ENCODE measurements around the gene MAGOHB.
"Not testable (repeated sequence)": the region's sequence is repeated elsewhere in the genome, so short reads cannot be mapped to it uniquely, and the experiment has no call there.

Gene MAGOHB

GRCh38 chr12:10612984-10613348 lies 443 bp downstream of the MAGOHB start:
- no peak for DNase-seq (ENCODE audit: low spot score)

- DNase-seq (ENCODE audit: low spot score): no peak
Observed at GRCh38 chr12:10612110-10612509, 1.3 kb downstream of the MAGOHB start.

- DNase-seq (ENCODE audit: low spot score): not testable (repeated sequence)
Observed at GRCh38 chr12:10611258-10611657, 2.2 kb downstream of the MAGOHB start.

GRCh38 chr12:10610188-10610587 lies 3.2 kb downstream of the MAGOHB start:
- no peak for DNase-seq (ENCODE audit: low spot score)

GRCh38 chr12:10607885-10608458 lies 5.4 kb downstream of the MAGOHB start:
- DNase-seq (ENCODE audit: low spot score): no peak

- DNase-seq (ENCODE audit: low spot score): no peak
Observed at GRCh38 chr12:10601860-10602259, 11.5 kb downstream of the MAGOHB start.

GRCh38 chr12:10600988-10601387 lies 12.4 kb downstream of the MAGOHB start:
- no peak for DNase-seq (ENCODE audit: low spot score)

- DNase-seq (ENCODE audit: low spot score): no peak
Observed at GRCh38 chr12:10595881-10596280, 17.5 kb downstream of the MAGOHB start.

- DNase-seq (ENCODE audit: low spot score): no peak
Observed at GRCh38 chr12:10590966-10591365, 22.4 kb downstream of the MAGOHB start.

GRCh38 chr12:10584415-10584814 lies 29.0 kb downstream of the MAGOHB start:
- peak; percentile 27 for DNase-seq (ENCODE audit: low spot score)

- no peak for DNase-seq (ENCODE audit: low spot score)
Observed at GRCh38 chr12:10582704-10583103, 30.7 kb downstream of the MAGOHB start.

GRCh38 chr12:10582133-10582532 lies 31.3 kb downstream of the MAGOHB start:
- not testable (repeated sequence) for DNase-seq (ENCODE audit: low spot score)

GRCh38 chr12:10574307-10574706 lies 39.1 kb downstream of the MAGOHB start:
- no peak for DNase-seq (ENCODE audit: low spot score)

GRCh38 chr12:10572021-10572490 lies 41.4 kb downstream of the MAGOHB start:
- DNase-seq (ENCODE audit: low spot score): not testable (repeated sequence)

- no peak for DNase-seq (ENCODE audit: low spot score)
Observed at GRCh38 chr12:10571141-10571540, 42.3 kb downstream of the MAGOHB start.

- DNase-seq (ENCODE audit: low spot score): no peak
Observed at GRCh38 chr12:10567813-10568212, 45.6 kb downstream of the MAGOHB start.

- DNase-seq (ENCODE audit: low spot score): no peak
Observed at GRCh38 chr12:10563966-10564365, 49.4 kb downstream of the MAGOHB start.

GRCh38 chr12:10563002-10563401 lies 50.4 kb downstream of the MAGOHB start:
- no peak for DNase-seq (ENCODE audit: low spot score)

- peak; percentile 30 for DNase-seq (ENCODE audit: low spot score)
Observed at GRCh38 chr12:10562306-10562933, 51.0 kb downstream of the MAGOHB start.

GRCh38 chr12:10559244-10559643 lies 54.2 kb downstream of the MAGOHB start:
- no peak for DNase-seq (ENCODE audit: low spot score)

- DNase-seq (ENCODE audit: low spot score): no peak
Observed at GRCh38 chr12:10558789-10559188, 54.6 kb downstream of the MAGOHB start.

- DNase-seq (ENCODE audit: low spot score): no peak
Observed at GRCh38 chr12:10558301-10558700, 55.1 kb downstream of the MAGOHB start.

GRCh38 chr12:10557766-10558165 lies 55.6 kb downstream of the MAGOHB start:
- DNase-seq (ENCODE audit: low spot score): no peak

GRCh38 chr12:10557329-10557728 lies 56.1 kb downstream of the MAGOHB start:
- DNase-seq (ENCODE audit: low spot score): no peak

All from SK-N-DZ (cell line).